Cardiac muscle cell (in vitro differentiated cells and primary cell): ENCODE results near the gene CPEB2. TPM values are rescaled to one million over a fixed set of nuclear protein-coding genes. Genes with fewer than 3 reads are reported as not detected.

ENCODE experiments used
- DNase-seq, 2 donors: peaks; one replicate each; pipeline versions ENCODE4 v3.0.0 to v3.0.0-alpha.2; 2010 to 2017; ENCODE audit warnings: low read depth in 1 of 2, low spot score in 1 of 2
- H3K27ac ChIP-seq: fragments of 200-600 bp; sonication (generic); 2 replicates; pipeline ENCODE4 v1.5.1; 2016
- H3K27me3 ChIP-seq: fragments of 200-600 bp; sonication (generic); 2 replicates; pipeline ENCODE4 v1.6.0; 2016; ENCODE audit warnings: control low read depth
- H3K36me3 ChIP-seq: fragments of 200-600 bp; sonication (generic); 2 replicates; pipeline ENCODE4 v1.5.1; 2016; ENCODE audit warnings: control low read depth
- H3K4me1 ChIP-seq: fragments of 200-600 bp; sonication (generic); 2 replicates; pipeline ENCODE4 v1.8.1; 2017; ENCODE audit warnings: low read depth, mild to moderate bottlenecking, mixed run types
- H3K4me3 ChIP-seq: fragments of 200-600 bp; sonication (generic); 2 replicates; pipeline ENCODE4 v1.5.1; 2016; ENCODE audit warnings: mild to moderate bottlenecking
- H3K9me3 ChIP-seq: fragments of 200-600 bp; sonication (generic); 2 replicates; pipeline ENCODE4 v1.5.1; 2017; ENCODE audit warnings: low read depth, mild to moderate bottlenecking, control low read depth
- polyA plus RNA-seq: library from polyadenylated mRNA; unstranded; fragments of >200 nt; fragmentation: Nextera tagmentation; extraction: Ambion mirVana; gene quantifications from 2 replicates; pipeline ENCODE4 v1.2.1, GENCODE V29; 2016
- total RNA-seq: library from RNA; depleted of rRNA; stranded (reverse); fragments of >200 nt; gene quantifications from 2 replicates; pipeline ENCODE4 v1.2.3, GENCODE V29; 2016
- TF ChIP-seq, protein P1 (sequence below): IDR thresholded peaks from 2 replicates; pipeline ENCODE4 v1.5.1; 2012; ENCODE audit warnings: low read depth, mild to moderate bottlenecking, low read length

The CPEB2 gene
- total and polyA plus RNA-seq, 2 experiments from 2014 or later = 7.5 to 17.4 TPM

DNA sequence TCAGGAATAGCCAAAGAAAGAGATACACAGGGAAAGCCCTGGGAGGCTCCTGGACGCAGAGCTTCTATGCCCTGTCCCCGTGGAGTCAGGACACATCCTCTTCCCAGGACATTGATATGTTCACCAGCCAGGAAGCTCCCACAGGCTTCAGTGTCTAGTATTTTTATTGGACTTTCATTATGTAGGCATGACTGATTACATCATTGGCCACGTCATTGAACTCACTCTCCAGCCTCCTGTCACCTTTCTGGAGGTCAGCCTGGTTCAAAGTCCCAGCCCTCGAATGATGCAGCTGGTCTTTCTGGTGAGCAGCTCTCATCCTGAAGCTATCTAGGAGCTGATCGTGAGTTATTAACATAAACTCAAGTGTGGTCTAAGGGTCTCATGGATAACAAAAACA lies 104.1 kb downstream of the CPEB2 start:
- TF ChIP-seq, protein P1, sequence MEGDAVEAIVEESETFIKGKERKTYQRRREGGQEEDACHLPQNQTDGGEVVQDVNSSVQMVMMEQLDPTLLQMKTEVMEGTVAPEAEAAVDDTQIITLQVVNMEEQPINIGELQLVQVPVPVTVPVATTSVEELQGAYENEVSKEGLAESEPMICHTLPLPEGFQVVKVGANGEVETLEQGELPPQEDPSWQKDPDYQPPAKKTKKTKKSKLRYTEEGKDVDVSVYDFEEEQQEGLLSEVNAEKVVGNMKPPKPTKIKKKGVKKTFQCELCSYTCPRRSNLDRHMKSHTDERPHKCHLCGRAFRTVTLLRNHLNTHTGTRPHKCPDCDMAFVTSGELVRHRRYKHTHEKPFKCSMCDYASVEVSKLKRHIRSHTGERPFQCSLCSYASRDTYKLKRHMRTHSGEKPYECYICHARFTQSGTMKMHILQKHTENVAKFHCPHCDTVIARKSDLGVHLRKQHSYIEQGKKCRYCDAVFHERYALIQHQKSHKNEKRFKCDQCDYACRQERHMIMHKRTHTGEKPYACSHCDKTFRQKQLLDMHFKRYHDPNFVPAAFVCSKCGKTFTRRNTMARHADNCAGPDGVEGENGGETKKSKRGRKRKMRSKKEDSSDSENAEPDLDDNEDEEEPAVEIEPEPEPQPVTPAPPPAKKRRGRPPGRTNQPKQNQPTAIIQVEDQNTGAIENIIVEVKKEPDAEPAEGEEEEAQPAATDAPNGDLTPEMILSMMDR = no peak
- Histone ChIP-seq H3K27me3 (no peaks in the 10 kb centered on the region), H3K9me3 (no peaks in the 10 kb centered on the region), H3K4me1 (no peaks in the 10 kb centered on the region), H3K27ac (no peak overlapping the region), H3K4me3 (no peak overlapping the region), H3K36me3 (no peaks in the 10 kb centered on the region)
- DNase-seq = no peak

DNA sequence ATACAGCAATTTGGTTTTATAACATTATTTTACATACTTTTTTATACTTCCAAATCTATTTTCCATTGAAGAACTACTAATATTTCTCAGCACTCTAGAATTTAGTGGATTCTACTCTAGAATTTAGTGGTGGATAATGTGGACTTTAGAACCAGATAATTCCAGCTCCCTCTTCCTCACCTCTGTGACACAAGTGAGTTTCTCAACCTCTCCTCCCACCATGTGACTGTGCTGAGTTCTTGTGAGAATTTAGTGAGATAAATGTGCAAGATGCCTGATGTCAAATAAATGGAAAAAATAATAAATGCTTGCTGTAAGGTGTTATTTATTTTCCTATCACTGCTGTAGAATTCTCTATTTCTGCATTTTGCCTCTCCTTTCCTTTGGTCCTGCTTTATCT lies 107.3 kb downstream of the CPEB2 start:
- Histone ChIP-seq H3K36me3 (no peaks in the 10 kb centered on the region), H3K4me3 (no peak overlapping the region), H3K4me1 (no peaks in the 10 kb centered on the region), H3K27me3 (no peaks in the 10 kb centered on the region), H3K27ac (no peak overlapping the region), H3K9me3 (no peaks in the 10 kb centered on the region)
- DNase-seq = no peak
- TF ChIP-seq, protein P1 = no peak

DNA sequence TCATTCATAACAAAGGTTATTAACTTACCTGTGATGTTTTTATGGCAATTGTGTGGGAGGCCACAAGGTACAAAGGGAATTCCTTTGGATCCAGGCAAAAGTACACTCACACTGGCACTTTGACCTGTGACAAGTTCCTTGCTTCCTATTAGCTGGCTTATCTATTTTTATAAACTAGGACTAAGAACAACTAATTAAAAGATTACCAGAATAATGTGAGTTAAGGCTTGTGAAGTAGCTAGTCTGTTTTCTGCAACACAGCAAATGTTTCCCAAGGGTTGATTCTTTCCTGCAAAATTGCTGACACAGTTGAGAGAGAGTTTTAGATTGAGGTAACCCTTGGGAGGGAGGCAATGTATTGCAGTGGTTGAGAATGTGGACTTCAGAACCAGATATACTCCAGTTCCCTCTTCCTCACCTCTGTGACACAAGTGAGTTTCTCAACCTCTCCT lies 107.9 kb downstream of the CPEB2 start:
- Histone ChIP-seq H3K4me1 (no peaks in the 10 kb centered on the region), H3K9me3 (no peaks in the 10 kb centered on the region), H3K27me3 (no peaks in the 10 kb centered on the region), H3K36me3 (no peaks in the 10 kb centered on the region), H3K4me3 (no peak overlapping the region), H3K27ac (no peak overlapping the region)
- TF ChIP-seq, protein P1 = no peak
- no peak for DNase-seq

DNA sequence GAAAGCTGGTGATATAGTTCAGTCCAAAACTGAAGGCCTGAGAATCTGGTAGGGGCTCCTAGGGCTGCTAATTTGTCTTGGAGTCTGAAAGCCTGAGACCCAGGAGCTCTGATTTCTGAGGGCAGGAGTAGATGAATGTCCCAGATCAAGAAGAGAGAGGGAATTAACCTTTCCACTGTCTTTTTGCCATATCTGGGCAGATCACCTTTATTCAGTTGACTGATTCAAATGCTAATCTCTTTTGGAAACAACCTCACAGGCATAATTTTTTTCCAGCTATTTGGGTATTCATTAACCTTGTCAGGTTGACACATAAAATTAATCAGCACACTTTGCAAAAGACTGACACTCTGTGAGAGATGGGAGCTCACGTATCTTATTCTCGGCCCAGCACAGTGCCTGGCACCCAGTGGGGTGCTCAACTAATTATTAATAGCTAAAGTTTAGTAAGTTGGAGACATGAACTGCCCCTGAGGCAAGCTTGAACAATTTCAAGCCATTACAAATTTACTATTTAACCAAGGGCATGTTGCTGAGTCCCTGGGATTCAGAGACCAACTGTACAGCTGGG lies 114.3 kb downstream of the CPEB2 start:
- Histone ChIP-seq H3K4me3 (no peak overlapping the region), H3K27me3 (no peaks in the 10 kb centered on the region), H3K27ac (no peak overlapping the region), H3K4me1 (no peaks in the 10 kb centered on the region), H3K9me3 (no peaks in the 10 kb centered on the region), H3K36me3 (no peaks in the 10 kb centered on the region)
- TF ChIP-seq, protein P1 = no peak
- DNase-seq = no peak

DNA sequence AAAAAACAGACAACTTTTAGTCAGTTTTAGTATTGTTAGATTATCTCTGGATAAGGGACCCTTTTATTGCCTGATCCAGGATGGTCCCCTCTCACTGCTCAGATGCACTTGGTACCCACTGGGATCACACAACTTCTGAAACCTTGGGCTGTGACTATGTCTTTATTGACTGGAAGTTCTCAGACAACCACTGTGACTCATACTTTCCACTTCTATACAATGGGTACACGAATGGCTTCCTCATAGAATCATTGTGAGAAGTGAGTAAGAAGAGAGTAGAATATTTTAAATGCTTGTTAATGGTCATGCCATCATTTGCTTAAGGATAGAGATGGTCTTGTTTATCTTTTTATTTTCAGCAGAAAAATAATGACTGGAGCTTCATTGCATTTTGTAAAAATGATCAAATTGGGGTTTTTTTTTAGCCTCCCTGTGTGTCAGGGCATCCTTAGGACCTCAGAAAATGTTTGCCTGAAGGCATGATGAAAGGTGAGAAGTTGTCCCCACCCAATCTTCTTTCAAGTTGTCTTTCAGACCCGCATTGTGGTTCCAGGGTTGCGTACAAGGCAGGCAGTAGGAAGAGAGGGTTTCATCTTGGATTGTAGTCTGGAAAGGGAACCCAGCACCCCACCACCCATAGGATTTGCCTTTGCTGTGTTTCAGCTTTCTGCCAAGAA lies 115.1 kb downstream of the CPEB2 start:
- TF ChIP-seq, protein P1 = no peak
- H3K4me1 ChIP-seq = no peaks in the 10 kb centered on the region
- no peaks in the 10 kb centered on the region for H3K9me3 ChIP-seq
- H3K4me3 ChIP-seq = no peak overlapping the region
- H3K36me3 ChIP-seq = no peaks in the 10 kb centered on the region
- H3K27me3 ChIP-seq = no peaks in the 10 kb centered on the region
- H3K27ac ChIP-seq = no peak overlapping the region
- no peak for DNase-seq
